ENCODE measurements around the gene TOMM6.
"Not testable (repeated sequence)": the region's sequence is repeated elsewhere in the genome, so short reads cannot be mapped to it uniquely, and the experiment has no call there.

Gene TOMM6

GRCh38 chr6:41766043-41766664 lies 21.3 kb upstream of the TOMM6 start:
- not testable (repeated sequence) for DNase-seq

GRCh38 chr6:41767112-41767833 lies 20.2 kb upstream of the TOMM6 start:
- DNase-seq: no peak

DNA sequence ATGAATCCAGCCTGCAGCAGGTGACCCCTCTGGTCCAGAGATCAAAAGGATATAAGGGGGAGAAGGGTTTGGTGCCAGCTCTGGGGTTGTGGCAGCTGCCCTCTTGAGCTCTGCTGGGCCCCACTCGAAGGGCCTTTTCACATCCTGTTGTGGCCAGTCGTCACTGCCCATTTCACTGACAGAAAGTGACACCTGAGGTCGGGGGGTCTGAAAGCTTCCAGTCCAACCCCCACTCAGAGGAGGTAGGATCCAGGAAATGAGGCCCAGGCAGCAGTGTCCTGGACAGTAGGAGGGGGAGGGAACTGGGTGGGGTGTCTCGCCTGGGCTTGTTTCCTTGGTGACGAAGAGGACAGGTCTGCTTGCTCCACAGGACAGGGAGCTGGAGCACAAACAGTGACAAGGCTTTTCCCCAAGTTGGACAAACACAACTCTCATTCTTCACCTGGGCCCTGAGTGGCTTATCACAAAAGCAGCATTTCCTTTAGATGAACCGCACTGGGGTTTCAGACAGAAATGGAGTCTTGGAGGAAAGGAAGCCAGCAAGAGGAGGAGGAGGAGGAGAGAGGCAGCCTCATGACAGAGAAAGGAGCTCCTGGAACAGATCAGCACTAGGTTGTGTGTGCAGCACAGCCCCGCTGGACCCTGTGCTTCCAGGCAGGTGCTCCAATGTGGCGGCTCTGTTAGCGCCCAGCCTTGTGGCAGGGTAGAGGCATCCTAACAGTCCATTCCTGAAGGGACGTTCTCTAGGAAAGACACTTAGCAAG lies 18.8 kb upstream of the TOMM6 start:
- no peak for DNase-seq

DNA sequence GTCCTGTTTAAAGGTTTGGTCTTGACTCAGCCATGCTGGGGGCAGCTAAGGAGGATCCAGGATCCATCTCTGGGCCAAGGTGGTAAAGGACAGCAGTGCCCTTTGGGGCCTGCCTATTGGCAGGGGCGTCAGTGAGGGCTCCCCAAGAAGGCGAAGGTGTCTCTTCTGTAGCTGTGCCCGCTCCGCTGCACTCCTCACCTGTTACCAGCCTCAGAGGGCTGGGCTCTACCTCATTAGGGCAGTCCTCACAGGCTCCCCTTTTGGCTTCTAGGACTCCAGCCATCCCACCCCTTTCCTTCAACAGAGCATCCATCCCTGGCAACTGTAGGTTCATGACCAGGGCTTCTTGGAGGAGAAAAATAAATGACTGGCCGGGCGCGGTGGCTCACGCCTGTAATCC lies 18.1 kb upstream of the TOMM6 start:
- DNase-seq: no peak

GRCh38 chr6:41770381-41771057 lies 17.0 kb upstream of the TOMM6 start:
- no peak for DNase-seq

- DNase-seq: no peak
Measured at GRCh38 chr6:41771058-41771983, 16.2 kb upstream of the TOMM6 start.

- DNase-seq: no peak
Measured at GRCh38 chr6:41774841-41775240, 12.7 kb upstream of the TOMM6 start.

DNA sequence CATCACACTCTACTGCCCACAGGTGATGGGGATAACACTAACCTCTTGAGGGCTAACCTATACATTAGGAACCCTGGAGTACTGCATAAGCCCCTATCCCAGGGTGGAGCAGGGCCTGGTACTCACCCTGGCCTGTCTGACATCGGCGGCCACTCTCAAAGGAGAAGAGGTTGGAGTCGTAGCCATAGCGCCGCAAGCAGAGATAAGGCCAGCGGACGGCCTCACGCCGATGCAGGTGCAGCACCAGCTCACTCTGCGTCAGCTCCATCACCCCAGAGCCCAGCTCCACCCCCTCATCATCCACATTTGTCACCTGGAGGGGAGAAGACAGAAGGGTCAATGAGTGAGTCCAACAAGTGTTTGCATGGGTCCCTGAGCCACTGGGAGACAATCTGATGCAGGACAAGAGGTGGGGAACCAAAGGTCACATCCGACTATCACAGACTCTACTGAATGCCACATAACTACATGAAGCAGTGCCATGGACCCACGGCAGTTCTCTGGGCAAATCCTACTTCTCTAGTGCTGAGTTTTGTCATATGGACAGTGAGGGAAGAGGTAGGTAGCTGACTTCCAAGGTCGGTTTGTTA lies 12.1 kb upstream of the TOMM6 start:
- DNase-seq: no peak

DNA sequence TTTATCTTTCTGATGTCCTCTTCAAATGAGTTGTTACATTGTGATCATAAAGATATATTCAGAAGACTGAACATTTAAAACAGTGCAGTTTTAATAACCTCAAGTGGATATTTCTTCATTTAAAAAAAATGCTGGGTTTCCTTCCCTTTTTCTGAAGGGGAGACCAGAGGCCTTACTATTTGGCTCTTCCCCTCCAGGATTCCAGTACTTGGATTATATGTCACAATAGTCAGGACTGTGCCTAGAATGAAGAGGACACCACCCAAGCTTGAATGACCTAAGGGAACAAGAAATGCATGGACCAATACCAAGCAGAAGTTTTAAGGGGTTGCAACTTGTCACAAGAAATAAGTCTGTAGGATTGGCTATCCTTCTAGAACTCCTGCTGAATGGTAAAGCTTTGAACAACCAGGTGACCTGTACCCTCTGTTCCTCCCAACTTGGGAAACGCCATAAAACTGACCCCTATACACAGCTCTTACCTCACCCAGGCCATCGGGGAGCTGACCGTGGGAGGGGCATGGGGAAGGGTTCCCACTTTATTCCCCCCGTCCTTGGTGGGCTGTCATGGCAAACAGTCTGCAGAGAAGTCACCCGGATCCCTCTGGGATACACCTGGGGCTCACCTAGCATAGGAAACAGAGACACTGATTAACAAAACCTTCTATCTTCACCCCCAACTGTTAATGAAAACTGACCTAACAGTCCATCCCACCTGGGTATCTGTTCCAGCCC lies 9.8 kb upstream of the TOMM6 start:
- DNase-seq: no peak

GRCh38 chr6:41778895-41779294 lies 8.6 kb upstream of the TOMM6 start:
- DNase-seq: peak in 1 of 2 experiments; percentile 15

DNA sequence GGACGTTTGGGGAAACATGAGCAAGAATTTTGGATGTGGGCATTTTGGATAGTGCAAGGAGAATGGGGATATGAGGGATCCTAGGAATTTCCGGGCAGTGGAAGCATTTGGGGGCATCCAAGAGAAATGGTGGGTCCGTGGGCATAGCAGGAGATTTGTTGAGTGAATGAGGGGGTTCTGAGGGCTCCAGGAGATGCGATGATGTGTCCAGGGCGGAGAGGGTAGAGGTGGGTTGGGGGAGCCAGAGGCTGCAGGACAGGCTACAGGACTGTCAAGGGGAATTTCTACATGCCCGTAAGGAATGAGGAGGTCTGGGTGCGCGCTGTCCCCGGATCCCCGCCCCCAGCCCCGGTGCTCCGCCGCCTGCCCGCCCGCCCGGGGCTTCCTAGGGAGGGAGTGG lies 8.2 kb upstream of the TOMM6 start:
- peak in 1 of 2 experiments; percentile 44 for DNase-seq

- peak; percentile 83 to 93 for DNase-seq
Measured at GRCh38 chr6:41779788-41780550, 7.5 kb upstream of the TOMM6 start, which contains the start of gene FRS3. Gene FRS3 (minus strand): TSS chr6:41779900. CDS start chr6:41776987, 2,913 bp downstream.

DNA sequence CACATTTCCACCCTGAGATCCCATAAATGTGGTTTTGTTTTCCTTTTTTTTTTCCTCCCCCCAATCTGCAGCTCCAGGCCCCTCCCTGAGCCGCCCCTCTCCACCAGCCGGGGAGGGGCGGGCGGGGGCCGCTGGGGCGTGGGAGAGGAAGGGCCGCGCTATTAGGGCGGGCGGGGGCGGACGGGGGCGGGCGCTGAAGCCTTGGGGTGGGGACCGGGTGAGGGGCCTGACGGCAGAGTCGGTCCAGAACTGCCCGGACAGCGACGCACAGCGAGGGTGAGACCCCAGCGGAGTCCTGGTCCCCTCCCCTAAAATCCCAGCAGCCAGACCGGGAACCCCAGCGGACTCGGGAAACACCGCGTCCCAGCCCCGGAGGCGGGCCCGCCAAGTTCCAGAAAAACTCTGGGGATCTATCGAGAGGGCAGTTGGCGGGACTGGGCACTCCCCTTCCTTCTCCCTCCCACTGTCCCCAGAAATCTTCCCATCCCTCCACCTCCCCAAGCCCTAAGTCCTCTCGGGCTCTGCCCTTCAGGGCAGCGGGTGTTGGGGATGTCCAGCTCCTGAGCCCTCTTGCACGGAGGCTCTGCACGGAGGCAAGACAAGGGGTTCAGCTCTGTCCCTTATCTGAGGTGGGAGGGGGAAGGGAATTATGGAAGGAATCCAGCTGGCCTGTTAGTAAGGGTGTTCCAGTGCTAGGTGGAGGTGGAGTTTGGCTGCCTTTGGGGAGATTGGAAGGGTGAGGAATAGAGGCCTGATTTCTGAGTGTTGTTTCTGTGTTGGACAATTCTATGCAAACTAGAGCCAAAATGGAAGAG lies 6.7 kb upstream of the TOMM6 start, which contains the start of gene PRICKLE4:
Gene PRICKLE4, plus strand, starts transcription at position 232 of the 815 bp plus-strand sequence. CDS start 2,692 bp downstream, outside the sequence.
- DNase-seq: peak; percentile 19 to 60

- DNase-seq: no peak
Measured at GRCh38 chr6:41781366-41781730, 6.1 kb upstream of the TOMM6 start.

DNA sequence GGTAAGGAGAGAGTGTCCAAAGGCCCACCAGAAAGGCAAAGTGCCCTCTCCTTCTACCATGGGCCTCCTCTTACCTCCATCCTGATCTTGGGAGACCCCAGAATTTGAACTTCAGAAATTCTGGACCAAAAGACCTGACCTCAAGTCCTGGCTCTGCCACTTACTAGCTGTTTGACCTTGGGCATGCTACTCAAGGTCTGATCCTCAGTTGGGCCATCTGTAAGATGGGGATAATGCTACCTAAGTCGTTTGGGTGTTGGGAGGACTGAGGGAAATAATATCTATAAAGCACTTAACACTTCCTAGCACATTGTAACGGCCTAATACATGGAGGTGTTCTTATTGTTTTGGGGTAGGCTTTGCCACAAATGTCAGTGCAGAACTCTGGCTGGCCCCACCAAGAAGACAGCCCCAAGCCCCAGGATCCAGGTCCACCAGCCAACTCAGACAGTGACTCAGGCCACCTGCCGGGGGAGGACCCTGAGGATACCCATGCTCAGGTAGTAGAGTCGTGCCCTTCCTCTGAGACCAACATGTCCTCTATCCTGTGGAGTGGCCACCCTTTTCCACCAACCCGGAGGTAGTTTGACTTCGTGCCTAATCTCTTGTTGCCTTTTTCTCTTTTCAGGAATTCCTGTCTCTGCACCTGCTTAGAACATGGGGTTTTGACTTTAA lies 4.3 kb upstream of the TOMM6 start:
- DNase-seq: no peak

DNA sequence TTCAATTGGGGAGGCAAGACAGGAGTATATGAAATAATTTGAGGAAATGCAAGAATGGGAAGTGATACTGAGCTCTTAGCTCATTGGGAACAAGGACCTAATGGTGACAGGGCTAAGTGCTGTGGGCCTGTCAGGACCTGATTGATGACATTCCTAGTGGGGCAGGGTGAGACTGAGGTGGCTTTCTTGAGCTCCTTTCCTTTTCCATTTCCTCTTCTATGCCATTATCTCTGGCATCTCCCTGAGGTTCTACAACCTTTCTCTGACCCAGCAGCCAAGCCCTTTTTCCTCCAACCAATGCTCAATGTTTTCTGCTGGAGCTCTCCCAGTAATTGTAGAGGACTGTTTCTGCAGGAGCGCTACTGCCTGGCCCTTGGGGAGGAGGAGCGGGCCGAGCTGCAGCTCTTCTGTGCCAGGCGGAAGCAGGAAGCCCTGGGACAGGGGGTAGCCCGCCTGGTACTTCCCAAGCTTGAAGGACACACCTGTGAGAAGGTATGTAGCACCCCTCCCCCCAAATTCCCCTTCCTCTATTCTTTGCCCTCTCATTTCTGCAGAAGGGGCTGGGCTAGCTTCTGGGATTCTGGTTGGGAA lies 2.8 kb upstream of the TOMM6 start:
- DNase-seq: no peak

GRCh38 chr6:41785254-41785653 lies 2.2 kb upstream of the TOMM6 start:
- DNase-seq: no peak

Measured in NCI-H524 (cell line).